Right atrium auricular region (tissue), 2 donors: Measurements from ENCODE around the gene CRYZL1. TPM values are rescaled to one million over a fixed set of nuclear protein-coding genes. Genes with fewer than 3 reads are reported as not detected.

Experiments
- DNase-seq: peaks from one replicate; pipeline ENCODE4 v3.0.0-alpha.2; 2019; ENCODE audit warnings: low spot score
- H3K27ac ChIP-seq, 2 donors: fragments of 200-600 bp; sonication (generic); 1 replicate in 1 of 2; 2 replicates in 1 of 2; pipeline ENCODE4 v1.5.1; 2016 to 2019
- H3K27me3 ChIP-seq, 2 donors: fragments of 200-600 bp; sonication (generic); one replicate each; pipeline versions ENCODE4 v1.5.1 to v1.6.0; 2017 to 2019
- H3K36me3 ChIP-seq: fragments of 200-600 bp; sonication (generic); one replicate; pipeline ENCODE4 v1.5.1; 2016
- H3K4me1 ChIP-seq, 2 donors: fragments of 200-600 bp; sonication (generic); one replicate each; pipeline versions ENCODE4 v1.5.1 to v1.6.0; 2017 to 2019
- H3K4me3 ChIP-seq, 2 donors: fragments of 200-600 bp; sonication (generic); 1 replicate in 1 of 2; 2 replicates in 1 of 2; pipeline ENCODE4 v1.5.1; 2017 to 2019; ENCODE audit warnings: mild to moderate bottlenecking in 1 of 2, moderate library complexity in 1 of 2
- H3K9me3 ChIP-seq, 2 donors: fragments of 200-600 bp; sonication (generic); one replicate each; pipeline ENCODE4 v1.5.1; 2019
- total RNA-seq, 2 donors: library from RNA; depleted of rRNA; stranded (reverse); fragments of >200 nt; gene quantifications; one replicate each; pipeline ENCODE4 v1.1.0, GENCODE V29; 2016
- TF ChIP-seq, protein P1 (sequence below), 2 donors: fragments of 200-600 bp; sonication (generic); IDR thresholded peaks; one replicate each; pipeline ENCODE4 v1.5.1; 2019; ENCODE audit warnings: antibody characterized with exemption in 2 of 2

CRYZL1 gene
- total RNA-seq, 2 donors from 2014 or later = 19.0 to 27.5 TPM

DNA sequence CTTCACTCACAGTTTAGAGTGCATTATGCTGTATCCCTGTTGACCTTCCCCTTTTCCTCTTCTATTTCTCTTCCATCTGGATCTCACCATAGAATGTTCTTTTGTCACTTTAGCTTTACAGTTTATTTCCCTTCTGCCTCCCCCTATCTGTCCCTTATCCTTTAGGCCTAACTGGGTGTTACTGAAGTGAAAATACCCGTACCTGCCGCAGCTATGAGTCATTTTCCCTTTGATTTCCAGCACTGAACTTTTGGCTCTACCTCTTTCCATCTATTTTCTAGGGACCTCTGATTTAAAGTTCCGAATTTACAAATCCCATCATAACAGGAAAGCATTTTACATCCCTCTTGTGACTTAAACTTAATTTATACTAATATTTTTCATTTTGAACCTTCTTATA, 20.5 kb upstream of the CRYZL1 start:
- no peak for DNase-seq
- TF ChIP-seq, protein P1, sequence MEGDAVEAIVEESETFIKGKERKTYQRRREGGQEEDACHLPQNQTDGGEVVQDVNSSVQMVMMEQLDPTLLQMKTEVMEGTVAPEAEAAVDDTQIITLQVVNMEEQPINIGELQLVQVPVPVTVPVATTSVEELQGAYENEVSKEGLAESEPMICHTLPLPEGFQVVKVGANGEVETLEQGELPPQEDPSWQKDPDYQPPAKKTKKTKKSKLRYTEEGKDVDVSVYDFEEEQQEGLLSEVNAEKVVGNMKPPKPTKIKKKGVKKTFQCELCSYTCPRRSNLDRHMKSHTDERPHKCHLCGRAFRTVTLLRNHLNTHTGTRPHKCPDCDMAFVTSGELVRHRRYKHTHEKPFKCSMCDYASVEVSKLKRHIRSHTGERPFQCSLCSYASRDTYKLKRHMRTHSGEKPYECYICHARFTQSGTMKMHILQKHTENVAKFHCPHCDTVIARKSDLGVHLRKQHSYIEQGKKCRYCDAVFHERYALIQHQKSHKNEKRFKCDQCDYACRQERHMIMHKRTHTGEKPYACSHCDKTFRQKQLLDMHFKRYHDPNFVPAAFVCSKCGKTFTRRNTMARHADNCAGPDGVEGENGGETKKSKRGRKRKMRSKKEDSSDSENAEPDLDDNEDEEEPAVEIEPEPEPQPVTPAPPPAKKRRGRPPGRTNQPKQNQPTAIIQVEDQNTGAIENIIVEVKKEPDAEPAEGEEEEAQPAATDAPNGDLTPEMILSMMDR (IDR thresholded peaks at IDR 0.05) = no peak
- Histone ChIP-seq H3K4me1 (peaks cover 0 to 61% of the 10 kb centered on the region in 2 donors), H3K27me3 (no peaks in the 10 kb centered on the region), H3K9me3 (no peaks in the 10 kb centered on the region), H3K36me3 (no peaks in the 10 kb centered on the region), H3K4me3 (no peak overlapping the region), H3K27ac (peak overlapping the region in 1 of 2 donors; percentile 11)

DNA sequence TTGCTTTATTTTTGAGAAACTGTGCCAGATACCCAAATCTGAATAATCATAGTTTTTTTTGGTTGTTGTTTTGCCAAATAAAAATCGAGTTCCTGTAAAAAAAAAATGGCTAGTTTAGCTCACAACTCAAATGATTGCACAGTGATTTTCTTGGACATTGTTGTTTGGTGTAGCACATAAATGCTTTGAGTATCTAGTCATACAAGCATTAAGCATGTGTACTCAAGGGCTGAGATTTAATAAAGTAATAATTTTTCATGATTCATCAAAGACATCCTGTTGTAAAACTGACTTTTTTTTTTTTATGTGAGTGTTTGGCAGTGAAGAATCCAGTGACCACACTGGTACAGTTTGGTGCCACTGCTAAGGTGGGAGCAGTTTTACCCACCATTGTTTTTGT, 19.6 kb upstream of the CRYZL1 start:
- peaks cover 0 to 63% of the 10 kb centered on the region in 2 donors for H3K4me1 ChIP-seq
- no peaks in the 10 kb centered on the region for H3K36me3 ChIP-seq
- no peaks in the 10 kb centered on the region for H3K27me3 ChIP-seq
- no peak overlapping the region for H3K27ac ChIP-seq
- TF ChIP-seq, protein P1 (IDR thresholded peaks at IDR 0.05) = no peak
- H3K9me3 ChIP-seq = no peaks in the 10 kb centered on the region
- no peak overlapping the region for H3K4me3 ChIP-seq
- no peak for DNase-seq

DNA sequence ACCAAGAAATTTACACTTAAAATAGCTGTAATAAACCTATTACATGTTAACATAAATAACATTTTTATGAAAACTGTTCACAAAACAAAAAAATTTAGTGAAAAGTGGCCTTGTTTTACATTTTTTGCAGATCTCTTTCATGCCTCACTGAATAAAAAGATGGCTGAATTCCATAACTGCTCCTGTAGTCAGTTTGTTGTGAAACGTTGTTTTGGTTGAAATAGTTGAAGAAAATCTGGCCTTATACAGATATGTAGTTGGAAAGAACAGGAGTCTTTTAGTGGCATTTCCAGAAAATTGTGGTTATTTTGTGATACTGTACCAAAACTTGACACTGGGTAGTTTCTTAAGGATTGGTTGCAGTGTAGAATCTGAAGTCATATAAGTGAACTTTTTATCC, 18.9 kb upstream of the CRYZL1 start:
- no peaks in the 10 kb centered on the region for H3K9me3 ChIP-seq
- TF ChIP-seq, protein P1 (IDR thresholded peaks at IDR 0.05) = no peak
- no peak for DNase-seq
- peaks cover 0 to 66% of the 10 kb centered on the region in 2 donors for H3K4me1 ChIP-seq
- no peaks in the 10 kb centered on the region for H3K27me3 ChIP-seq
- no peak overlapping the region for H3K4me3 ChIP-seq
- H3K36me3 ChIP-seq = no peaks in the 10 kb centered on the region
- peak overlapping the region in 1 of 2 donors; percentile 31 for H3K27ac ChIP-seq

DNA sequence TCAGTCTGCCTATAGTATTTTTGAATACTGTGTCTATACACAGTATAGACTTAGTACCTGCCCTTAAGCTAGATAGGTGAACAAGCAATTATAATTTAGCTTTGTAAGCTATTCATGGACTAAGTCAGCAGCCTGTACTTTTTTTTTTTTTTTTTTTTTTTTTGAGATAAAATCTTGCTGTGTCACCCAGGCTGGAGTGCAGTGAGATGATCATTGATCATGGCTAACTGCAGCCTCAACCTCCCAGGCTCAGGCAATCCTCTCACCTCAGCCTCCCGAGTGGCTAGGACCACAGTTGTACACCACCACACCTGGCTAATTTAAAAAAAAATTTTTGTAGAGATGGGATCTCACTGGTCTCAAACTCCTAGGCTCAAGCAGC, 18.0 kb upstream of the CRYZL1 start:
- DNase-seq = no peak
- Histone ChIP-seq H3K36me3 (no peaks in the 10 kb centered on the region), H3K27me3 (no peaks in the 10 kb centered on the region), H3K4me1 (peaks cover 0 to 72% of the 10 kb centered on the region in 2 donors), H3K27ac (peak overlapping the region; percentile 15 to 31), H3K4me3 (no peak overlapping the region), H3K9me3 (no peaks in the 10 kb centered on the region)
- TF ChIP-seq, protein P1 (IDR thresholded peaks at IDR 0.05) = no peak

DNA sequence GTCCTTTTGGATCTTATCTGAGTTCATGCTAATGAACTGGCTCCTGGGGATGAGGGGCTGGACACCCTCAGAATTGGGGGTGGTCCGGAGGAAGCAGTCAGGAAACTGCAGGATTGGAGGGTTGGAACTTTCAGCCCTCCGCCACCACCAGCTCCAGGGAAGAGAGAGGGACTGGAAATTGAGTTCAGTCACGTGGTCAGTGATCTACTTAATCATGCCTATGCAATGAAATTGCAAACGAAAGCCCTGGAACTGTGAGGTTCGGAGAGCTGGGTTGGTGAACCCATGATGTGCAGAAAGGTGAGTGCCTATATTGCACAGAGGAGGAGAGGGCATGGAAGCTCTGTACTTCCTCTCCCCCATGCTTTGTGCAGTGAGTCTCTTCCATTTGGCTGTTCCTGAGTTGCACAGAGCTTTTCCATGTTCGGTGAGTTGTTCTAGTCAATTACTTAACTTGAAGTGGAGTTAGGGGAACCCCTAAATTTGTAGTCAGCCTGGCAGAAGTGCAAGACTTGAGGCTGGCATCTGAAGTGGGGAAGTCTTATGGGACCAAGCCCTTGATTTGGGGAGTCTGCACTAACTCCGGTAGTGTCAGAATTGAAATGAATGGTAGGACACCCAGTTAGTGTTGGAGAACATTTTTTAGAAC, 17.5 kb upstream of the CRYZL1 start:
- Histone ChIP-seq H3K27ac (no peak overlapping the region), H3K4me1 (peaks cover 0 to 71% of the 10 kb centered on the region in 2 donors), H3K27me3 (no peaks in the 10 kb centered on the region), H3K4me3 (no peak overlapping the region), H3K36me3 (no peaks in the 10 kb centered on the region), H3K9me3 (no peaks in the 10 kb centered on the region)
- TF ChIP-seq, protein P1 (IDR thresholded peaks at IDR 0.05) = no peak
- DNase-seq = no peak
